Mucosa of rectum (tissue), 2 donors: ENCODE results near the gene FAM241B.

Source experiments
- H3K27ac ChIP-seq, 2 donors: one replicate each; pipeline ENCODE4 v1.7.0; 2013; ENCODE audit warnings: inconsistent platforms in 2 of 2, low read depth in 2 of 2, low read length in 2 of 2
- H3K27me3 ChIP-seq, 2 donors: one replicate each; pipeline ENCODE4 v1.7.0; 2013; ENCODE audit warnings: low read length in 2 of 2; ENCODE audit not compliant: control insufficient read depth in 2 of 2, insufficient read depth in 2 of 2
- H3K36me3 ChIP-seq, 2 donors: one replicate each; pipeline ENCODE4 v1.7.0; 2013; ENCODE audit warnings: low read length in 2 of 2; ENCODE audit not compliant: control insufficient read depth in 2 of 2, insufficient read depth in 2 of 2
- H3K4me1 ChIP-seq, 2 donors: one replicate each; pipeline ENCODE4 v1.7.0; 2013; ENCODE audit warnings: low read length in 2 of 2, mild to moderate bottlenecking in 1 of 2; ENCODE audit not compliant: control insufficient read depth in 2 of 2, insufficient read depth in 2 of 2
- H3K4me3 ChIP-seq, 2 donors: one replicate each; pipeline ENCODE4 v1.7.0; 2013; ENCODE audit warnings: low read length in 2 of 2
- H3K9ac ChIP-seq, 2 donors: one replicate each; pipeline ENCODE4 v1.7.0; 2013; ENCODE audit warnings: low read length in 2 of 2, low read depth in 1 of 2, mild to moderate bottlenecking in 1 of 2
- H3K9me3 ChIP-seq, 2 donors: one replicate each; pipeline ENCODE4 v1.7.0; 2013; ENCODE audit warnings: low read length in 2 of 2; ENCODE audit not compliant: control insufficient read depth in 2 of 2
- donor health status: healthy.
- donor health status: Normal muscosa, but diverticular disease.

The FAM241B gene

DNA sequence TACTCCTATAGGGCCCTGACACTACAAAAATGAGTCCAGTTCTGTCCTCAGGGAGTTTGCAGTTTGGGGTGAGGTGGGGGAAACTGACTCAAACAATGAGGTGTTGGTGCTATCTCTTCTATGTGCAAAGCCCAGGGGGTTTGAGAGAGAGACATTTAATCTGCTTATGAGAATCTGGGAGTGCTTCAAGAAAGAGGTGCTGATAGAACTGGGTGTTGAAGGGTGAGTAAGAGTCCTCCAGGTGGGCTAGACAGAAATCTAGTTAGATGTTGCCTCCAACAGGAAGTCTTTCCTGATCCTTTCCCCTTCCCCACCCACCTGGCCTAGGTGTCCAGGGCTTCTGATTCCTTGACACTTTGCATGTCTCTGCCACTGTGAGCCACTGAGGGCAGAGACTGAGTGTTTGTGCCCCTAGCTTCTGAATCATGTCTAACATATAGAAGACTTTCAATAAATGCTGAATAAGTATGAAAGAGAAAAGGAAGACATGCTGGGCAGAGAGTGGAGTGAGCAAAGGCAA, 53.0 kb downstream of the FAM241B start:
- Histone ChIP-seq H3K27ac (peak overlapping the region; percentile 95 to 97), H3K9me3 (no peaks in the 10 kb centered on the region), H3K4me1 (peaks cover 14 to 32% of the 10 kb centered on the region in 2 donors), H3K27me3 (peaks cover 0 to 2% of the 10 kb centered on the region in 2 donors), H3K4me3 (no peak overlapping the region), H3K9ac (no peak overlapping the region), H3K36me3 (no peaks in the 10 kb centered on the region)
